Endodermal cell (in vitro differentiated cells): Measurements from ENCODE around the gene RBM5. TPM values are rescaled to one million over a fixed set of nuclear protein-coding genes. Genes with fewer than 3 reads are reported as not detected.

ENCODE experiments used
- DNase-seq: peaks from one replicate; pipeline ENCODE4 v3.0.0-alpha.2; 2017
- H3K27ac ChIP-seq: 2 replicates; pipeline ENCODE4 v1.5.1; 2013; ENCODE audit warnings: mild to moderate bottlenecking, low read depth, low read length, moderate library complexity
- H3K27me3 ChIP-seq: 2 replicates; pipeline ENCODE4 v1.6.1; 2013; ENCODE audit warnings: mild to moderate bottlenecking, low read length, moderate library complexity; ENCODE audit not compliant: insufficient read depth, control insufficient read depth, poor library complexity, severe bottlenecking
- H3K36me3 ChIP-seq: 2 replicates; pipeline ENCODE4 v1.7.0; 2013; ENCODE audit warnings: mild to moderate bottlenecking, low read length, moderate library complexity; ENCODE audit not compliant: control insufficient read depth, insufficient read depth
- H3K4me1 ChIP-seq: one replicate; pipeline ENCODE4 v1.7.0; 2013; ENCODE audit warnings: low read length; ENCODE audit not compliant: control insufficient read depth, insufficient read depth
- H3K4me3 ChIP-seq: 2 replicates; pipeline ENCODE4 v1.5.1; 2013; ENCODE audit warnings: mild to moderate bottlenecking, low read length, moderate library complexity
- H3K9ac ChIP-seq: 2 replicates; pipeline ENCODE4 v1.6.1; 2013; ENCODE audit warnings: mild to moderate bottlenecking, low read length, moderate library complexity; ENCODE audit not compliant: poor library complexity, severe bottlenecking; ENCODE audit errors: extremely low read depth
- H3K9me3 ChIP-seq: 2 replicates; pipeline ENCODE4 v1.6.1; 2013; ENCODE audit warnings: mild to moderate bottlenecking, low read length, moderate library complexity; ENCODE audit not compliant: control insufficient read depth
- H3K27ac Mint-ChIP-seq: 2 replicates; pipeline ENCODE4 v1.8.0; 2020; ENCODE audit warnings: mixed read lengths
- H3K27me3 Mint-ChIP-seq: 2 replicates; pipeline ENCODE4 v1.8.0; 2021; ENCODE audit warnings: mild to moderate bottlenecking, mixed read lengths; ENCODE audit not compliant: insufficient read depth
- H3K36me3 Mint-ChIP-seq: 2 replicates; pipeline ENCODE4 v1.8.0; 2020; ENCODE audit warnings: low read depth, mixed read lengths
- H3K4me1 Mint-ChIP-seq: 2 replicates; pipeline ENCODE4 v1.8.0; 2020; ENCODE audit warnings: mixed read lengths
- H3K4me3 Mint-ChIP-seq: 2 replicates; pipeline ENCODE4 v1.8.0; 2020; ENCODE audit warnings: mild to moderate bottlenecking, moderate library complexity, mixed read lengths
- H3K9me3 Mint-ChIP-seq: 2 replicates; pipeline ENCODE4 v1.8.0; 2020; ENCODE audit warnings: mild to moderate bottlenecking, mixed read lengths
- WGBS, 2 experiments: methylation state at CpG; one replicate each; pipeline versions ENCODE4 v1.1.5 to v1.1.7; 2013; ENCODE audit warnings: missing lambda C conversion rate in 2 of 2, mixed read lengths in 1 of 2; ENCODE audit not compliant: insufficient coverage in 1 of 2, insufficient read length in 1 of 2; 5-methylcytosine and 5-hydroxymethylcytosine counted together
- total RNA-seq, 2 donors: library from RNA; stranded (reverse); fragmentation: NEBNext Ultra II Directional in 1 of 2; extraction: Animal tissue kit (Norgen Biotek cat#: 25700) in 1 of 2; gene quantifications; 2 replicates in 1 of 2; 3 replicates in 1 of 2; pipeline ENCODE4 v1.2.1, GENCODE V29; 2021
- TF ChIP-seq, protein P1 (sequence below): fragments of 200-600 bp; sonication (generic); conservative IDR thresholded peaks from 2 replicates; pipeline ENCODE4 v1.5.0; 2021; ENCODE audit warnings: antibody characterized with exemption, mild to moderate bottlenecking

The RBM5 gene
- total RNA-seq, 2 donors from 2014 or later: 153 to 166 TPM

DNA sequence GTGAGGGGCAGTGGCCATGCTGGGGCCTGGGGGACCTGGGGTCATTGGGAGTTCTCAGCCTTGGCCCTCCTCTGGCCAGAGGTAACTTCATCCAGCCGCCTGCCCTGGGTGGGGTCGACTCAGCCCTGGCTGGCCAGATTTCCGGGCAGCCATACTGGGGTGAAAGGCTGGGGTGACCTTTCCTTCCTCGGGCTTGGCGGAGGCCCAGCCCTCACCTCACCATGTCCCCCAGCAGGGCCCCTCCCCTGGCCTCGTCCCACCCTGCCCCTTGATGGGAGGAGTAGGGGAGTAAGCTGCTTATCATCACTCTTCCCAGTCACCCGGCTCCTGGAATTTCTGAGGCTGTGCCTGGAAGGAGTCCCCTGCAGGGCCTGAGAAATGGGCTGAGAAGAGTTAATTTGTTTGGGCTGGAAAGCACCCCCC, 71.9 kb downstream of the RBM5 start:
- H3K27ac Mint-ChIP-seq: peak overlapping the region; percentile 78

GRCh38 chr3:50161320-50161719, 72.6 kb downstream of the RBM5 start:
- peak overlapping the region; percentile 78 for H3K27ac Mint-ChIP-seq
- Histone ChIP-seq H3K27me3 (no peaks in the 10 kb centered on the region), H3K27ac (no peak overlapping the region), H3K36me3 (no peaks in the 10 kb centered on the region), H3K9me3 (no peaks in the 10 kb centered on the region), H3K4me1 (peaks cover 36% of the 10 kb centered on the region), H3K9ac (no peak overlapping the region), H3K4me3 (no peak overlapping the region)
- peaks cover 65% of the 10 kb centered on the region for H3K4me1 Mint-ChIP-seq
- H3K9me3 Mint-ChIP-seq: no peaks in the 10 kb centered on the region
- peaks cover 6% of the 10 kb centered on the region for H3K36me3 Mint-ChIP-seq
- H3K27me3 Mint-ChIP-seq: no peaks in the 10 kb centered on the region
- no peak overlapping the region for H3K4me3 Mint-ChIP-seq
- WGBS, 2 experiments: 92% methylated on average over 10 to 13 of the region's 13 CpGs
- DNase-seq: no peak
- TF ChIP-seq, protein P1, sequence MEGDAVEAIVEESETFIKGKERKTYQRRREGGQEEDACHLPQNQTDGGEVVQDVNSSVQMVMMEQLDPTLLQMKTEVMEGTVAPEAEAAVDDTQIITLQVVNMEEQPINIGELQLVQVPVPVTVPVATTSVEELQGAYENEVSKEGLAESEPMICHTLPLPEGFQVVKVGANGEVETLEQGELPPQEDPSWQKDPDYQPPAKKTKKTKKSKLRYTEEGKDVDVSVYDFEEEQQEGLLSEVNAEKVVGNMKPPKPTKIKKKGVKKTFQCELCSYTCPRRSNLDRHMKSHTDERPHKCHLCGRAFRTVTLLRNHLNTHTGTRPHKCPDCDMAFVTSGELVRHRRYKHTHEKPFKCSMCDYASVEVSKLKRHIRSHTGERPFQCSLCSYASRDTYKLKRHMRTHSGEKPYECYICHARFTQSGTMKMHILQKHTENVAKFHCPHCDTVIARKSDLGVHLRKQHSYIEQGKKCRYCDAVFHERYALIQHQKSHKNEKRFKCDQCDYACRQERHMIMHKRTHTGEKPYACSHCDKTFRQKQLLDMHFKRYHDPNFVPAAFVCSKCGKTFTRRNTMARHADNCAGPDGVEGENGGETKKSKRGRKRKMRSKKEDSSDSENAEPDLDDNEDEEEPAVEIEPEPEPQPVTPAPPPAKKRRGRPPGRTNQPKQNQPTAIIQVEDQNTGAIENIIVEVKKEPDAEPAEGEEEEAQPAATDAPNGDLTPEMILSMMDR: no peak

More for the DNA sequence above, 71.9 kb downstream of the RBM5 start:
- no peak overlapping the region for H3K4me3 Mint-ChIP-seq
- TF ChIP-seq, protein P1: no peak
- WGBS, 2 experiments: 65% methylated on average over 7 of the region's 7 CpGs; no CpG with 5 or more reads in 1 of the 2 experiments
- peaks cover 6% of the 10 kb centered on the region for H3K36me3 Mint-ChIP-seq
- Histone ChIP-seq H3K27ac (no peak overlapping the region), H3K4me1 (peaks cover 33% of the 10 kb centered on the region), H3K4me3 (no peak overlapping the region), H3K9me3 (no peaks in the 10 kb centered on the region), H3K36me3 (no peaks in the 10 kb centered on the region), H3K27me3 (peaks cover 7% of the 10 kb centered on the region), H3K9ac (no peak overlapping the region)
- no peaks in the 10 kb centered on the region for H3K27me3 Mint-ChIP-seq
- DNase-seq: peak; percentile 78
- peaks cover 63% of the 10 kb centered on the region for H3K4me1 Mint-ChIP-seq
- H3K9me3 Mint-ChIP-seq: no peaks in the 10 kb centered on the region

- Mint-ChIP-seq H3K4me1 (peaks cover 71% of the 10 kb centered on the region), H3K27me3 (no peaks in the 10 kb centered on the region), H3K36me3 (peaks cover 6% of the 10 kb centered on the region), H3K4me3 (no peak overlapping the region), H3K27ac (peak overlapping the region; percentile 26), H3K9me3 (no peaks in the 10 kb centered on the region)
- Histone ChIP-seq H3K36me3 (no peaks in the 10 kb centered on the region), H3K9ac (no peak overlapping the region), H3K9me3 (no peaks in the 10 kb centered on the region), H3K4me1 (peaks cover 40% of the 10 kb centered on the region), H3K27me3 (no peaks in the 10 kb centered on the region), H3K4me3 (no peak overlapping the region), H3K27ac (no peak overlapping the region)
- WGBS, 2 experiments: 88 to 95% methylated on average over 2 to 5 of the region's 5 CpGs
- TF ChIP-seq, protein P1: no peak
- DNase-seq: no peak
Observed at GRCh38 chr3:50162034-50162883, 73.5 kb downstream of the RBM5 start.
